Neural cell (in vitro differentiated cells): Measurements from ENCODE around the gene FLT3.

ENCODE experiments used
- POLR2AphosphoS5 ChIP-seq: IDR thresholded peaks from 2 replicates; pipeline ENCODE4 v1.6.1; 2012
- TF ChIP-seq, protein P1 (sequence below): fragments of 450-650 bp; IDR thresholded peaks from 2 replicates; pipeline ENCODE4 v1.5.1; 2014; ENCODE audit warnings: antibody characterized with exemption, mild to moderate bottlenecking, moderate library complexity; ENCODE audit not compliant: poor library complexity, severe bottlenecking

DNA sequence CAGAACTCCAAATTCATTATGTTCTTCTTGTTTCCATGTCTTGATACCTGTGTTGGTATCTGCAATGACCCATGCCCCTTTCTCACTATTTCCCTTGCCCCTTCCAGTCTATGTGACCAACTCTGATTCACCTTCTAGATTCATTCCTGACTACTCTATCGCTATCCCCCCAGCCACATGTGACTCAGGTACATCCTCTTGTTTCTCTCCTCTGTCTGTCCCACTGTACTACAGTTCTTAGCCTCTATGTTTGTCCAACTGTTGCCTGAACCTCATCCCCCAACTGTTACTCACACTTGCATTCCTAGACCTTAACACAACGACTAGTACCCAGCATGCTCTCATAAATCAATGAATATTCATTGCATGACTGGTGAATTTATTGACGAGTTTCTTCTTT is 10.0 kb upstream of the FLT3 start:
- TF ChIP-seq, protein P1, sequence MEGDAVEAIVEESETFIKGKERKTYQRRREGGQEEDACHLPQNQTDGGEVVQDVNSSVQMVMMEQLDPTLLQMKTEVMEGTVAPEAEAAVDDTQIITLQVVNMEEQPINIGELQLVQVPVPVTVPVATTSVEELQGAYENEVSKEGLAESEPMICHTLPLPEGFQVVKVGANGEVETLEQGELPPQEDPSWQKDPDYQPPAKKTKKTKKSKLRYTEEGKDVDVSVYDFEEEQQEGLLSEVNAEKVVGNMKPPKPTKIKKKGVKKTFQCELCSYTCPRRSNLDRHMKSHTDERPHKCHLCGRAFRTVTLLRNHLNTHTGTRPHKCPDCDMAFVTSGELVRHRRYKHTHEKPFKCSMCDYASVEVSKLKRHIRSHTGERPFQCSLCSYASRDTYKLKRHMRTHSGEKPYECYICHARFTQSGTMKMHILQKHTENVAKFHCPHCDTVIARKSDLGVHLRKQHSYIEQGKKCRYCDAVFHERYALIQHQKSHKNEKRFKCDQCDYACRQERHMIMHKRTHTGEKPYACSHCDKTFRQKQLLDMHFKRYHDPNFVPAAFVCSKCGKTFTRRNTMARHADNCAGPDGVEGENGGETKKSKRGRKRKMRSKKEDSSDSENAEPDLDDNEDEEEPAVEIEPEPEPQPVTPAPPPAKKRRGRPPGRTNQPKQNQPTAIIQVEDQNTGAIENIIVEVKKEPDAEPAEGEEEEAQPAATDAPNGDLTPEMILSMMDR: no peak
- TF ChIP-seq POLR2AphosphoS5: no peak
